Measurements from ENCODE around the gene TMEM61. TPM values are rescaled to one million over a fixed set of nuclear protein-coding genes. Genes with fewer than 3 reads are reported as not detected.
A peak's percentile ranks its signal among the peaks of the same experiment; 100 is the strongest.

TMEM61 gene
- total RNA-seq, 2 donors from 2014 or later, result 3.4 TPM; not detected in 1

DNA sequence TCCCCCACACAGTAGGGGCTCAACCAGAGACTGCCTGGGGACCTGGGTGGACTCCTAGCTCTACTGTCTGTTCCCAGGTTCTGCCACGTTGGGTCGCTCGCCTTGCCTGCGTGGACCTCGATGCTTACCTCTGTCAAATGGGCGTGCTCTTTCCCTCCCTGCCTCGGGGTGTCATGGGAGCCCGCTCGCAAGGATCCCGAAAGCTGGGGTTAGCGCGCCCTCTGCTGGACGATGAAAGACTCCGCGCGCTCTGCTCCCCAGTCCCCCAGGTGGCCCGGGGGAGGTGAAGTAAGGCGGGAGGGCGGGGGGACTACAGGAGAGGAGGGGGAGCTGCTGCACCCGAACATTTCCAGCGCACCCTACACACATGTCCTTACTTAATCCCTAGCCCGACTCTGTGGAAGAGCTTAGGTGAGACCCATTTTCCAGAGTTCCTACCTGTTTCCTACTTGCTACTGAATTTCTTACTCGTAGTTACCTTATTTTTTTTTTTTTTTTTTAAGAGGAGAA is 16.0 kb downstream of the TMEM61 start:
- TF ChIP-seq, protein P1, sequence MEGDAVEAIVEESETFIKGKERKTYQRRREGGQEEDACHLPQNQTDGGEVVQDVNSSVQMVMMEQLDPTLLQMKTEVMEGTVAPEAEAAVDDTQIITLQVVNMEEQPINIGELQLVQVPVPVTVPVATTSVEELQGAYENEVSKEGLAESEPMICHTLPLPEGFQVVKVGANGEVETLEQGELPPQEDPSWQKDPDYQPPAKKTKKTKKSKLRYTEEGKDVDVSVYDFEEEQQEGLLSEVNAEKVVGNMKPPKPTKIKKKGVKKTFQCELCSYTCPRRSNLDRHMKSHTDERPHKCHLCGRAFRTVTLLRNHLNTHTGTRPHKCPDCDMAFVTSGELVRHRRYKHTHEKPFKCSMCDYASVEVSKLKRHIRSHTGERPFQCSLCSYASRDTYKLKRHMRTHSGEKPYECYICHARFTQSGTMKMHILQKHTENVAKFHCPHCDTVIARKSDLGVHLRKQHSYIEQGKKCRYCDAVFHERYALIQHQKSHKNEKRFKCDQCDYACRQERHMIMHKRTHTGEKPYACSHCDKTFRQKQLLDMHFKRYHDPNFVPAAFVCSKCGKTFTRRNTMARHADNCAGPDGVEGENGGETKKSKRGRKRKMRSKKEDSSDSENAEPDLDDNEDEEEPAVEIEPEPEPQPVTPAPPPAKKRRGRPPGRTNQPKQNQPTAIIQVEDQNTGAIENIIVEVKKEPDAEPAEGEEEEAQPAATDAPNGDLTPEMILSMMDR (IDR thresholded peaks at IDR 0.05), result peak; percentile 90
- Histone ChIP-seq H3K27me3 (replicated peaks; ENCODE audit: insufficient read depth) (no peaks in the 10 kb centered on the region), H3K4me1 (ENCODE audit: control insufficient read depth in 1 of 2, low read depth in 2 of 2) (peaks cover 2 to 9% of the 10 kb centered on the region in 2 donors), H3K27ac (no peak overlapping the region), H3K4me3 (peak overlapping the region; percentile 19), H3K9me3 (no peaks in the 10 kb centered on the region), H3K36me3 (no peaks in the 10 kb centered on the region)
- ATAC-seq (ENCODE audit: insufficient number of reproducible peaks, low FRiP score, low read depth), result peak; percentile 45
- DNase-seq (ENCODE audit: low spot score), result no peak

DNA sequence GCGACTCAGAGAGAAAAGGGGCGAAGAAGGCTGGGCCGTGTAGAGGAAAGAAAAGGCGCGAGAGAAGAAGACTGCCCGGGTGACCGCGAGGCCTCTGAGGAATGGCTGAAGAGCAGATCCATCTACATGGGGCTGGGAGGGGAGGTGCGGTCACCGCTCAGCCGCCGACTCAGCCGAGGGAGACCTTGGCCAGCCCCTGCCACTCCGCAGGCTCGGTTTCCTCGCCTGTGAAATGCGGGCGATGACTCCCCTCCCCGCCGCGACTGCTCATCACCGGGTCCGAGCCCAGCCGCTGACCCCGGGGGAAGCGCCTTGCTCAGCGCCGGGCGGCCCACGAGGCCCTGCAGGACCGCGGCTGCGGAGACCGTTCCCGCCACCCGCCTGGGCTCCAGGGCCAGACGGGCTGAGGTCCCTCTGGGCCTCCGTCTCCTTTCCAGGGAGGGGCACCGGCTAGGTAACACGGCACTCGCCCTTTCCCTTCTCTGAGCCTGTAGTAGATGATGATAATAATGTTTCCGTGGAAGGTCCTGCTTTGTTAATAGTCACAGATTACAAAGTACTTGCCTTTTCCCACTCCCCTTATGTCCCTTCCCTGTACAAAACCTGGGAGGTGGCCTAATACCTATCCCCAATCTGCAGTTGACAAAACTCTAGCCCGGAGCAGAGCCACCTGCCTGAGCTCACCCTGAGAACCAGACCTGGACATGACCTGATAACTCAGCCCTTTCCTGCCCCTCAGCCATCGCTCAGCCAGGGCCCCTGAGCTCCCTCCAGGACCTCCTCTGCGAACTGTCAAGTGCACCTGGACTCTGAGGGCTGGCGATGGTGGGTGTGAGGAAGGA is 16.7 kb downstream of the TMEM61 start:
- Histone ChIP-seq H3K4me3 (peak overlapping the region; percentile 19), H3K4me1 (ENCODE audit: control insufficient read depth in 1 of 2, low read depth in 2 of 2) (peaks cover 2 to 9% of the 10 kb centered on the region in 2 donors), H3K9me3 (no peaks in the 10 kb centered on the region), H3K27me3 (replicated peaks; ENCODE audit: insufficient read depth) (no peaks in the 10 kb centered on the region), H3K36me3 (no peaks in the 10 kb centered on the region), H3K27ac (no peak overlapping the region)
- TF ChIP-seq, protein P1 (IDR thresholded peaks at IDR 0.05), result no peak
- ATAC-seq (ENCODE audit: insufficient number of reproducible peaks, low FRiP score, low read depth) (no peak), DNase-seq (ENCODE audit: low spot score) (no peak)

DNA sequence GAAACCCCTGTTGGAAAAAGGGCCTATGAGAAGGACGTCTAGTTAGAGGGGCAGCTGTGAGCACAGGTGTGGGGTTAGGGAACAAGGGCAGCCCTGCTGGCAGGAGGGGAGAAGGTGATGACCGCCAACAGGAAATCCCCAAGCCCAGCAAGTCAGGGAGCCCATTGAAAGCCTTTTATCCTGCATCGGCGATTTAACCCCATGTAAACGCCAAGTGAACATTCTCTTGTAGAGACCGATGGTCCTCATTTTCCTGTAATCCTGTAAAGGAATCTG is 17.2 kb downstream of the TMEM61 start:
- H3K4me1 ChIP-seq (ENCODE audit: control insufficient read depth in 1 of 2, low read depth in 2 of 2), result peaks cover 2 to 9% of the 10 kb centered on the region in 2 donors
- DNase-seq (ENCODE audit: low spot score) (no peak), ATAC-seq (ENCODE audit: insufficient number of reproducible peaks, low FRiP score, low read depth) (no peak)
- H3K9me3 ChIP-seq, result no peaks in the 10 kb centered on the region
- no peaks in the 10 kb centered on the region for H3K27me3 ChIP-seq (replicated peaks; ENCODE audit: insufficient read depth)
- no peaks in the 10 kb centered on the region for H3K36me3 ChIP-seq
- no peak overlapping the region for H3K4me3 ChIP-seq
- TF ChIP-seq, protein P1 (IDR thresholded peaks at IDR 0.05), result no peak
- no peak overlapping the region for H3K27ac ChIP-seq

DNA sequence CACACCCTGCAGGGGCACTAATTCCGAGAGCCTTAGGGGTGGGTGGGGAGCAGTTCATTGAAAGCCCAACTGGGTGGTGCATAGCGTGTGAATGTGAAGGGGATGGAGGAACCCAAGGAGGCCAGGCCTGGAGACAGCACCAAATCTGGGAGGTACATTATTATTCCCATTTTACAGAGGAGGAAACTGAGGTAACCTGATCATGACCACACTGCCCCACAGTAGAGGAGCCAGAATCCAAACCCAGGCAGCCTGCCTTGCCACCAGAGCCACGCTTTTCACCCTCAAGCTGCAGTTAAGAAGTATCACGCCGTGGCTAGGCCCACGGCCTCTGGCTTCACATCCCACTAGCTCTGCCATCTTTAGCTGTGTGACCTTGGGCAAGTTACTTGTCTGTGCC is 17.7 kb downstream of the TMEM61 start:
- no peak for DNase-seq (ENCODE audit: low spot score)
- H3K27me3 ChIP-seq (replicated peaks; ENCODE audit: insufficient read depth), result no peaks in the 10 kb centered on the region
- no peaks in the 10 kb centered on the region for H3K36me3 ChIP-seq
- H3K4me3 ChIP-seq, result no peak overlapping the region
- TF ChIP-seq, protein P1 (IDR thresholded peaks at IDR 0.05), result no peak
- no peak for ATAC-seq (ENCODE audit: insufficient number of reproducible peaks, low FRiP score, low read depth)
- no peak overlapping the region for H3K27ac ChIP-seq
- no peaks in the 10 kb centered on the region for H3K9me3 ChIP-seq
- peaks cover 2 to 9% of the 10 kb centered on the region in 2 donors for H3K4me1 ChIP-seq (ENCODE audit: control insufficient read depth in 1 of 2, low read depth in 2 of 2)

DNA sequence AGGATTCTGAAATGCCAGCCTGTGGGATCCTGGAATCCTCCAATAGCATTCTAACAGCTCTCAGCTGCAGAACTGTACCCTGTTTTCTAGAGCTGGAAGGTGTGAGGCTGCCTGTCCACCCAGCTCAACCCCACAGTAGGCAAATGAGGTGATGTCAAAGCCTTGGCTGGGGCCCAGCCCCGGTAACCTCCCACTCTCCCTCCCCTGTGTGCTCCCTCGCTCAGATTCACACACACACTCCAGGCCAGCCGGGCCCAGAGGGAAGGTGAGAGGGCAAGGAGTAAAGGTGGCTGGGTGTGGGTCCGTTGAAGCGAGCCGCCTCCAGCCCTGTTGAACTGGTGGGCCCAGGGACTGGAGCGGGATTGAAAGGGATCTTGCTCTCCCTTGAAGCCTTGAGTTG is 18.2 kb downstream of the TMEM61 start, which contains the start of gene BSND:
TSS of gene BSND (plus strand) at position 257 of the 400 bp plus-strand sequence. CDS start 254 bp downstream, outside the sequence.
- Histone ChIP-seq H3K4me3 (no peak within 1 kb of the TSS), H3K36me3 (no peaks in the 10 kb centered on the region), H3K4me1 (ENCODE audit: control insufficient read depth in 1 of 2, low read depth in 2 of 2) (peaks cover 2 to 9% of the 10 kb centered on the region in 2 donors), H3K27me3 (replicated peaks; ENCODE audit: insufficient read depth) (no peaks in the 10 kb centered on the region), H3K27ac (no peak within 1 kb of the TSS), H3K9me3 (no peaks in the 10 kb centered on the region)
- DNase-seq (ENCODE audit: low spot score) (no peak), ATAC-seq (ENCODE audit: insufficient number of reproducible peaks, low FRiP score, low read depth) (no peak)
- TF ChIP-seq, protein P1 (IDR thresholded peaks at IDR 0.05), result no peak

Data from thoracic aorta (tissue), 2 donors.